H9 (cell line): ENCODE data around the gene MAML3. TPM values are rescaled to one million over a fixed set of nuclear protein-coding genes. Genes with fewer than 3 reads are reported as not detected.

ENCODE experiments used
- DNase-seq: peaks from one replicate; pipeline ENCODE4 v3.0.0-alpha.2; 2017
- H2AFZ ChIP-seq: one replicate; pipeline ENCODE4 v1.6.1; 2013; ENCODE audit warnings: mild to moderate bottlenecking, low read length, control low read depth, moderate library complexity
- H2AK5ac ChIP-seq: 2 replicates; pipeline ENCODE4 v1.6.1; 2013; ENCODE audit warnings: low read length, control low read depth, mixed read lengths; ENCODE audit not compliant: insufficient read length
- H2BK120ac ChIP-seq: one replicate; pipeline ENCODE4 v1.6.1; 2013; ENCODE audit warnings: low read depth, mild to moderate bottlenecking, low read length, control low read depth, inconsistent platforms; ENCODE audit not compliant: poor library complexity, severe bottlenecking
- H2BK12ac ChIP-seq: 2 replicates; pipeline ENCODE4 v1.6.1; 2013; ENCODE audit warnings: low read length, control low read depth, mixed read lengths, low read depth; ENCODE audit not compliant: insufficient read length
- H2BK15ac ChIP-seq: 2 replicates; pipeline ENCODE4 v1.6.1; 2013; ENCODE audit warnings: low read depth, low read length, control low read depth
- H2BK20ac ChIP-seq: one replicate; pipeline ENCODE4 v1.6.1; 2013; ENCODE audit warnings: low read depth, mild to moderate bottlenecking, low read length, control low read depth, inconsistent platforms; ENCODE audit not compliant: poor library complexity, severe bottlenecking
- H2BK5ac ChIP-seq: 2 replicates; pipeline ENCODE4 v1.6.1; 2013; ENCODE audit warnings: low read length, control low read depth, mixed read lengths; ENCODE audit not compliant: insufficient read length
- H3K14ac ChIP-seq: 2 replicates; pipeline ENCODE4 v1.6.1; 2013; ENCODE audit warnings: low read length, control low read depth; ENCODE audit not compliant: insufficient read depth
- H3K18ac ChIP-seq: 2 replicates; pipeline ENCODE4 v1.6.1; 2013; ENCODE audit warnings: low read depth, mild to moderate bottlenecking, mixed read lengths, low read length, control low read depth; ENCODE audit not compliant: insufficient read length
- H3K23ac ChIP-seq: 2 replicates; pipeline ENCODE4 v1.6.1; 2013; ENCODE audit warnings: low read length, control low read depth, mixed read lengths, low read depth; ENCODE audit not compliant: insufficient read length
- H3K23me2 ChIP-seq: 2 replicates; pipeline ENCODE4 v1.6.1; 2013; ENCODE audit warnings: low read depth, mild to moderate bottlenecking, mixed read lengths, low read length, control low read depth; ENCODE audit not compliant: insufficient read length, poor library complexity, severe bottlenecking
- H3K27ac ChIP-seq: 2 replicates; pipeline ENCODE4 v1.5.1; 2013; ENCODE audit warnings: low read length, control low read depth, mixed read lengths, low read depth; ENCODE audit not compliant: insufficient read length
- H3K27me3 ChIP-seq: 2 replicates; pipeline ENCODE4 v1.6.1; 2013; ENCODE audit warnings: low read length, control low read depth, inconsistent platforms; ENCODE audit not compliant: insufficient read depth
- H3K4ac ChIP-seq: 2 replicates; pipeline ENCODE4 v1.6.1; 2013; ENCODE audit warnings: low read depth, mild to moderate bottlenecking, control low read depth, inconsistent platforms, low read length, moderate library complexity
- H3K4me1 ChIP-seq: 2 replicates; pipeline ENCODE4 v1.6.1; 2013; ENCODE audit warnings: low read length, control low read depth, inconsistent platforms; ENCODE audit not compliant: insufficient read depth
- H3K4me2 ChIP-seq: 2 replicates; pipeline ENCODE4 v1.6.1; 2013; ENCODE audit warnings: low read length, control low read depth, mixed read lengths; ENCODE audit not compliant: insufficient read length, insufficient read depth
- H3K56ac ChIP-seq: 2 replicates; pipeline ENCODE4 v1.6.1; 2013; ENCODE audit warnings: low read depth, mild to moderate bottlenecking, mixed read lengths, low read length, control low read depth; ENCODE audit not compliant: insufficient read length
- H3K79me1 ChIP-seq: 2 replicates; pipeline ENCODE4 v1.6.1; 2013; ENCODE audit warnings: low read depth, mild to moderate bottlenecking, moderate library complexity, low read length, control low read depth, inconsistent platforms; ENCODE audit not compliant: insufficient read depth, poor library complexity, severe bottlenecking
- H3K79me2 ChIP-seq: 2 replicates; pipeline ENCODE4 v1.6.1; 2013; ENCODE audit warnings: low read length, control low read depth, inconsistent platforms; ENCODE audit not compliant: insufficient read depth
- H3K9ac ChIP-seq: 2 replicates; pipeline ENCODE4 v1.6.1; 2013; ENCODE audit warnings: low read length, control low read depth, mixed read lengths; ENCODE audit not compliant: insufficient read length; ENCODE audit errors: extremely low read depth
- H3K9me3 ChIP-seq: one replicate; pipeline ENCODE4 v1.6.1; 2013; ENCODE audit warnings: low read depth, low read length, inconsistent platforms; ENCODE audit not compliant: control insufficient read depth
- H3T11ph ChIP-seq: one replicate; pipeline ENCODE4 v1.6.1; 2013; ENCODE audit warnings: mild to moderate bottlenecking, low read length, control low read depth, inconsistent platforms
- H4K20me1 ChIP-seq: one replicate; pipeline ENCODE4 v1.6.1; 2013; ENCODE audit not compliant: control insufficient read depth, insufficient read length, insufficient read depth
- H4K5ac ChIP-seq: 2 replicates; pipeline ENCODE4 v1.6.1; 2013; ENCODE audit warnings: low read depth, mild to moderate bottlenecking, mixed read lengths, low read length, control low read depth; ENCODE audit not compliant: insufficient read length
- H4K8ac ChIP-seq: replicated peaks from 2 replicates; pipeline ENCODE4 v1.6.1; 2013; ENCODE audit warnings: low read length, control low read depth, mixed read lengths, low read depth; ENCODE audit not compliant: insufficient read length
- H4K91ac ChIP-seq: 2 replicates; pipeline ENCODE4 v1.6.1; 2013; ENCODE audit warnings: low read depth, mild to moderate bottlenecking, moderate library complexity, mixed read lengths, low read length, control low read depth; ENCODE audit not compliant: insufficient read length
- H3K27ac Mint-ChIP-seq, 3 experiments: 2 replicates in 2 of 3; 3 replicates in 1 of 3; pipeline ENCODE4 v1.8.0; 2020 to 2021; ENCODE audit warnings: mixed read lengths in 3 of 3, mild to moderate bottlenecking in 1 of 3, moderate library complexity in 1 of 3
- H3K27me3 Mint-ChIP-seq: 2 replicates; pipeline ENCODE4 v1.8.0; 2021; ENCODE audit warnings: low read depth, mild to moderate bottlenecking, moderate library complexity, mixed read lengths
- H3K36me3 Mint-ChIP-seq, 3 experiments: 2 replicates in 2 of 3; 3 replicates in 1 of 3; pipeline ENCODE4 v1.8.0; 2020 to 2021; ENCODE audit warnings: low read depth in 3 of 3, mixed read lengths in 3 of 3; ENCODE audit not compliant: insufficient read depth in 1 of 3
- H3K4me1 Mint-ChIP-seq, 2 experiments: 2 replicates each; pipeline ENCODE4 v1.8.0; 2020; ENCODE audit warnings: mixed read lengths in 2 of 2
- H3K4me3 Mint-ChIP-seq, 2 experiments: 2 replicates in 1 of 2; 3 replicates in 1 of 2; pipeline ENCODE4 v1.8.0; 2020 to 2021; ENCODE audit warnings: mild to moderate bottlenecking in 2 of 2, mixed read lengths in 2 of 2, moderate library complexity in 1 of 2
- H3K9me3 Mint-ChIP-seq, 2 experiments: 2 replicates in 1 of 2; 3 replicates in 1 of 2; pipeline ENCODE4 v1.8.0; 2020; ENCODE audit warnings: mild to moderate bottlenecking in 2 of 2, mixed read lengths in 2 of 2, moderate library complexity in 1 of 2
- total RNA-seq: library from RNA; stranded (reverse); gene quantifications from 2 replicates; pipeline ENCODE4 v1.2.1, GENCODE V29; 2021
- TF ChIP-seq, protein P1 (sequence below): fragments of 200-600 bp; sonication (generic); conservative IDR thresholded peaks from 3 replicates; pipeline ENCODE4 v1.8.0; 2021; ENCODE audit warnings: antibody characterized with exemption, mild to moderate bottlenecking

The MAML3 gene
- total RNA-seq, 1 experiment from 2014 or later, result 3.9 TPM

DNA sequence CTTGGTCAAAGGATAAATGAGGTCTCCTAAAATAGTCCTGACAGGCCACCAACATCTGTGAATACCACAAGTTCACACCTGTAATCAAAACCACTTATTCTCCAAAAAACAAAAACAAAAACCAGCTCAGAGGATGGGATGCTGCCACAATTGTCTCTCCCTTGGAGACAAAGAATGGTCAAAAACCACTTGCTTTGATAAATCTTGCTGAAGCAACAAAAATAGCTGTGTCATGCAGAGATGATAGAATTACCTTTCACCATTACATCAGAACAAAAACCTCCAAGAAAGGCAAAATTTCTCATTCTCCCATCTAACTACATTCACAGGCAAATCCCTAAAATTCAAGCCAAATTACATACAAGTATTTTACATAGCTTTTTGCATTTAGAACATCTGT, 180.4 kb downstream of the MAML3 start:
- DNase-seq, result no peak
- Mint-ChIP-seq H3K27ac (no peak overlapping the region), H3K36me3 (no peaks in the 10 kb centered on the region), H3K4me3 (no peak overlapping the region), H3K27me3 (no peaks in the 10 kb centered on the region), H3K4me1 (peaks cover 2 to 3% of the 10 kb centered on the region in 2 experiments), H3K9me3 (no peaks in the 10 kb centered on the region)
- no peak overlapping the region for H2AFZ ChIP-seq
- TF ChIP-seq, protein P1, sequence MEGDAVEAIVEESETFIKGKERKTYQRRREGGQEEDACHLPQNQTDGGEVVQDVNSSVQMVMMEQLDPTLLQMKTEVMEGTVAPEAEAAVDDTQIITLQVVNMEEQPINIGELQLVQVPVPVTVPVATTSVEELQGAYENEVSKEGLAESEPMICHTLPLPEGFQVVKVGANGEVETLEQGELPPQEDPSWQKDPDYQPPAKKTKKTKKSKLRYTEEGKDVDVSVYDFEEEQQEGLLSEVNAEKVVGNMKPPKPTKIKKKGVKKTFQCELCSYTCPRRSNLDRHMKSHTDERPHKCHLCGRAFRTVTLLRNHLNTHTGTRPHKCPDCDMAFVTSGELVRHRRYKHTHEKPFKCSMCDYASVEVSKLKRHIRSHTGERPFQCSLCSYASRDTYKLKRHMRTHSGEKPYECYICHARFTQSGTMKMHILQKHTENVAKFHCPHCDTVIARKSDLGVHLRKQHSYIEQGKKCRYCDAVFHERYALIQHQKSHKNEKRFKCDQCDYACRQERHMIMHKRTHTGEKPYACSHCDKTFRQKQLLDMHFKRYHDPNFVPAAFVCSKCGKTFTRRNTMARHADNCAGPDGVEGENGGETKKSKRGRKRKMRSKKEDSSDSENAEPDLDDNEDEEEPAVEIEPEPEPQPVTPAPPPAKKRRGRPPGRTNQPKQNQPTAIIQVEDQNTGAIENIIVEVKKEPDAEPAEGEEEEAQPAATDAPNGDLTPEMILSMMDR, result no peak
- H2BK20ac ChIP-seq, result no peak overlapping the region
- no peaks in the 10 kb centered on the region for H3K79me1 ChIP-seq
- no peak overlapping the region for H3K18ac ChIP-seq
- no peaks in the 10 kb centered on the region for H4K20me1 ChIP-seq
- peaks cover 51% of the 10 kb centered on the region for H3K27me3 ChIP-seq
- H3K4me1 ChIP-seq, result no peaks in the 10 kb centered on the region
- no peaks in the 10 kb centered on the region for H3K79me2 ChIP-seq
- no peak overlapping the region for H3K56ac ChIP-seq
- no peak overlapping the region for H2BK12ac ChIP-seq
- H2AK5ac ChIP-seq, result no peak overlapping the region
- no peak overlapping the region for H3K4ac ChIP-seq
- H3K4me2 ChIP-seq, result no peak overlapping the region
- no peak overlapping the region for H2BK5ac ChIP-seq
- no peaks in the 10 kb centered on the region for H3K9me3 ChIP-seq
- H3K23ac ChIP-seq, result no peak overlapping the region
- no peak overlapping the region for H3T11ph ChIP-seq
- H4K5ac ChIP-seq, result no peak overlapping the region
- H4K91ac ChIP-seq, result no peak overlapping the region
- no peaks in the 10 kb centered on the region for H3K23me2 ChIP-seq
- no peak overlapping the region for H3K27ac ChIP-seq
- no peak overlapping the region for H3K9ac ChIP-seq
- H2BK120ac ChIP-seq, result no peak overlapping the region
- H4K8ac ChIP-seq, result no peak overlapping the region
- H3K14ac ChIP-seq, result no peak overlapping the region
- no peak overlapping the region for H2BK15ac ChIP-seq
